Measurements from ENCODE around the gene GAS6. TPM values are rescaled to one million over a fixed set of nuclear protein-coding genes. Genes with fewer than 3 reads are reported as not detected.

GAS6 gene
- total RNA-seq, 1 experiment from 2014 or later: 16.2 TPM

- in situ Hi-C loops (cut with HindIII; ENCODE audit: low sequenced_read_pairs): no loop called here
- DNase-seq (ENCODE audit: low spot score): no peak
These were observed 48.5 kb downstream of the GAS6 start for GRCh38 chr13:113815151-113816058.

GRCh38 chr13:113814435-113814821 is 49.4 kb downstream of the GAS6 start:
- no peak for DNase-seq (ENCODE audit: low spot score)
- in situ Hi-C loops (cut with HindIII; ENCODE audit: low sequenced_read_pairs): no loop called here

- no peak for DNase-seq (ENCODE audit: low spot score)
These were observed 50.0 kb downstream of the GAS6 start for GRCh38 chr13:113813749-113814434.

GRCh38 chr13:113813070-113813748 is 50.7 kb downstream of the GAS6 start:
- DNase-seq (ENCODE audit: low spot score): no peak
- in situ Hi-C loops (cut with HindIII; ENCODE audit: low sequenced_read_pairs): no loop called here

More at GRCh38 chr13:113813749-113814434, 50.0 kb downstream of the GAS6 start:
- in situ Hi-C loops (cut with HindIII; ENCODE audit: low sequenced_read_pairs): no loop called here

- in situ Hi-C loops (cut with HindIII; ENCODE audit: low sequenced_read_pairs): no loop called here
- no peak for DNase-seq (ENCODE audit: low spot score)
These were observed 51.5 kb downstream of the GAS6 start for GRCh38 chr13:113812178-113813040.

- no peak for DNase-seq (ENCODE audit: low spot score)
- in situ Hi-C loops (cut with HindIII; ENCODE audit: low sequenced_read_pairs): no loop called here
These were observed 52.6 kb downstream of the GAS6 start for GRCh38 chr13:113811081-113811928.

GRCh38 chr13:113810640-113811039 is 53.2 kb downstream of the GAS6 start:
- in situ Hi-C loops (cut with HindIII; ENCODE audit: low sequenced_read_pairs): no loop called here
- DNase-seq (ENCODE audit: low spot score): no peak

- no peak for DNase-seq (ENCODE audit: low spot score)
- in situ Hi-C loops (cut with HindIII; ENCODE audit: low sequenced_read_pairs): no loop called here
These were observed 53.9 kb downstream of the GAS6 start for GRCh38 chr13:113809934-113810333.

GRCh38 chr13:113808058-113808834 is 55.6 kb downstream of the GAS6 start:
- in situ Hi-C loops (cut with HindIII; ENCODE audit: low sequenced_read_pairs): no loop called here
- DNase-seq (ENCODE audit: low spot score): no peak

- DNase-seq (ENCODE audit: low spot score): no peak
- in situ Hi-C loops (cut with HindIII; ENCODE audit: low sequenced_read_pairs): no loop called here
These were observed 57.4 kb downstream of the GAS6 start for GRCh38 chr13:113806526-113806925.

GRCh38 chr13:113806104-113806471 is 57.8 kb downstream of the GAS6 start:
- DNase-seq (ENCODE audit: low spot score): no peak
- in situ Hi-C loops (cut with HindIII; ENCODE audit: low sequenced_read_pairs): no loop called here

GRCh38 chr13:113805431-113806103 is 58.3 kb downstream of the GAS6 start:
- DNase-seq (ENCODE audit: low spot score): no peak
- in situ Hi-C loops (cut with HindIII; ENCODE audit: low sequenced_read_pairs): no loop called here

GRCh38 chr13:113804703-113805430 is 59.0 kb downstream of the GAS6 start:
- in situ Hi-C loops (cut with HindIII; ENCODE audit: low sequenced_read_pairs): no loop called here
- no peak for DNase-seq (ENCODE audit: low spot score)

GRCh38 chr13:113804017-113804702 is 59.7 kb downstream of the GAS6 start:
- in situ Hi-C loops (cut with HindIII; ENCODE audit: low sequenced_read_pairs): no loop called here
- DNase-seq (ENCODE audit: low spot score): no peak

GRCh38 chr13:113803409-113804016 is 60.4 kb downstream of the GAS6 start:
- in situ Hi-C loops (cut with HindIII; ENCODE audit: low sequenced_read_pairs): no loop called here
- DNase-seq (ENCODE audit: low spot score): no peak
